ENCODE data around the gene GNL3.
A peak's percentile ranks its signal among the peaks of the same experiment; 100 is the strongest.

Gene GNL3

DNA sequence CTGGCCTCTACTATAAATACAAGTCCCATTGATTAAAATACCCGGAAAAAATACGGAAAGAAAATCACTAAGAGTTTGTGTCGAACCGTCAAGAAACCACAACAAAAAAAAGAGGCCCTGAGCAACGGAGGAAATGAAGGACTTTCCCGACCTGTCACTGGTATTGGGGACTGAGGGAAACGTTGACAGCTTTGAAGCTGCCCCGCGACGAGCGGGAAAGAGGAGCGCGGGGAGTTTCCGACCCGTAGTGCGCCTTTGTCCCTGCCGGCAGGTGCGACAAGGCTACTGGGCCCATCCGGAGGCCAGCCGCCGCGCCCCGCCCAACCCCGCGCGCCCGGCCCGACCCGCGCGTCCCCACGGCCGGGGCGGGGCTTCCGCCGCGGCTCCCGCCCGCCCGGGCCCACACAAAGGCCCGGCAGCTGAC lies 535 bp upstream of the GNL3 start:
- DNase-seq (ENCODE audit: low read depth, low spot score), result no peak

DNA sequence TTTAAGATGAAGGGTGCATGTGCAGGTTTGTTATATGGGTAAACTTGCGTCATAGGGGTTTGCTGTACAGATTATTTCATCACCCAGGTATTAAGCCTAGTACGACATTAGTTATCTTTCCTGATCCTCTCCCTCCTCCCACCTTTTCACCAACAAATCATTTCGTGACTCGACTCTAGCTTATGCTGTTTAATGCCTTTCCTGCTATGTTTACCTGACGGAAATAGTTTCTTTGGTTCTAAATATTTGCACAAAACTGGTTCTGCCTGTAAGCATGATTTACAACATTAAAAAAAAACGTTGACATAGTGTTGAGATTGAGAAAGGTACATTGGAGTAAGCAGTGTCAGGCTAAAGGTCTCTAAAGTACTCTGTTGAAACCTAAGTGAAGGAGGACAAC lies 2.4 kb downstream of the GNL3 start:
- DNase-seq (ENCODE audit: low read depth, low spot score), result no peak

- DNase-seq (ENCODE audit: low read depth, low spot score), result no peak
Measured at GRCh38 chr3:52689151-52689550, 3.3 kb downstream of the GNL3 start.

GRCh38 chr3:52690560-52690959 lies 4.7 kb downstream of the GNL3 start:
- DNase-seq (ENCODE audit: low read depth, low spot score), result no peak

- DNase-seq (ENCODE audit: low read depth, low spot score), result no peak
Measured at GRCh38 chr3:52693071-52693470, 7.2 kb downstream of the GNL3 start.

GRCh38 chr3:52694528-52695189 lies 8.8 kb downstream of the GNL3 start:
- DNase-seq (ENCODE audit: low read depth, low spot score), result no peak

DNA sequence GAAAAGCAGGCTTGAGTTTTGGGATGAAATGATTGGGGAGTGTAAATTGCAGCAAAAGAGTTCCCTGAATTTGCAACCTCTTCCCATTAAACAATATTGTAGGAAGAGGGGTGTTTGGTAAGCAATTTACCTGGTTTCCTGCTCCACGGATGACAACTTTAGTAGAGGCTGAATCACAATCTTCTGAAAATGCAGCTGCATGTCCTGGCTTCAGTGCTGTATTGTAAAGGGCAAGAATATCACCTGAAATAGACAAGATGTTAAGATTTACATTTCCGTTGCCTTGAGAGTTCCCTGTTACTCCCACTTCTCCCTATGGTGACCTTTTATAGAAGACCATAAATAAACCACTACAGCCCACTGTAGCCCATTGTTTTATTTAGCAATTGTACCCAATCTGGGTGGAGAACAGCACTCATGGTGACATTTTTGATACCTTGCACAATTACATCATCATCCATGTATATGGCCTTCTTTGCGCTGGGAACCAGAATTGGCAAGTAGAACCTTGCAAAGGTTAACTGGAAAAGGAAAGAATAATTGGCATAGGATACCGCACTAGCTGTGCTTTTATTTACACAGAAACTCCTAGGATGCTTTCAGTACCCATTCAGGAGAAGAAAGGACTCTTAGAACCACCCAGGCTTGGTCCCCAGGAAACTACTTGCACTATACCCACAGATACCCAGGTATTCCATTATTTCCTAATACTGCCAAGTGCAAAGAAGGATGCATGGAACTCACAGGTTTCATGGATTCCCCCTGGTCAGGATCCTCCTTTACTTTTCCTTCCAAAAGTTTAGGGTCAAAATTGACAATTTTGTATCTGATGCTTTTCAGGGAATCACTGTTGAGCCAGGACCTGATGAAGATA lies 10.2 kb downstream of the GNL3 start:
- DNase-seq (ENCODE audit: low read depth, low spot score), result no peak

DNA sequence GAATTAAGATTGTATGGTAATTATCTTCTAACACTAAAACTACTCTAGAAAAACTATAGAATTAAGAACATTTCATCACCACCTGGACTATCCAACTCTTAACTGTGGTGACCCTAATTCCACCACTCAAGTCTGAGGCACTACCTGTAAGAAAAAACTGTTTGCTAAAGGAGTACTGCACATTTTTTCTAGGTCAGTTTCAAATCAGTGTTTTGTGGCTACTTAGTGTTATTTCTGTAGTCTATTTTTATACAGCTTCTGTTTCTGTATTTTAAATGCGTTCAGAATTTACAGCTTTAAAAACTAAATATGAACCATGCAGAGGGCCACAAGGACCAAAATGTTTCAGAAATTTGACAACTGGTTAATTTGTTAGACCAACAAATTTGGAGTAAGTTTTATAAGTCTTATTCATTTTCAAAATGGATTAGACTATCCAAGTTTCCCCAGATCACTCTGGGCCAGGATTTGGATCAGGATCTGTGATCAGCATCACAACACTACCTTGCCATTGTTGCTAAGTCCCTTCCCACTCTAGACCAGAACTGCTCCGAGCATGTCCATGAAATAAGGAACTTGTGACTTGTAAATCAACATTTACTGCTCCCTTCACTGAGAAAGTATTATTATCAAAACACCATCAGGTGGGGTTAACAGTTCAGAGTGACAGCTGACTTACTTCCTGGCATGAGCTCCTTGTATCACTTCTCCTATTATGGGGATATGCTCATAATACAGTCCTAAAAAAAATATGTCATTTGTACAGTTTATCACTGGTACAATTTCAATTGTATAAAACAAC lies 11.2 kb downstream of the GNL3 start:
- no peak for DNase-seq (ENCODE audit: low read depth, low spot score)

DNA sequence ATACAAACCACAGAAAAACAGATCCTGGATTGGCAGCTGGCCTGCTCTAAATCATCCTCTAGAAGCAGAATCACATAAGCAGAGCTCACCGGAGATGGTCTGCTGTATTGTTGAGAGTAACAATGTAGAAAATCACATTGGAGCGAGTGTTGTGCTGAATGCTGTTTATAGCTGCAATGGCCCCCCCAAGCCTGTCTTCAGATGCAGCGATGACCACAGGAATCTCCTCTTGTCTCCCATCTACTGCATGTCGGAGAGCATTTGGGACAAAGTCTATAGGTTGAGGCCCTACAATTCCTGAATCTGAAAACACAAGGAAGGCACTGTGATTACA lies 11.8 kb downstream of the GNL3 start:
- DNase-seq (ENCODE audit: low read depth, low spot score), result no peak

GRCh38 chr3:52703341-52703740 lies 17.5 kb downstream of the GNL3 start:
- no peak for DNase-seq (ENCODE audit: low read depth, low spot score)

- no peak for DNase-seq (ENCODE audit: low read depth, low spot score)
Measured at GRCh38 chr3:52704611-52705437, 19.0 kb downstream of the GNL3 start.

- DNase-seq (ENCODE audit: low read depth, low spot score), result no peak
Measured at GRCh38 chr3:52705438-52705687, 19.5 kb downstream of the GNL3 start.

DNA sequence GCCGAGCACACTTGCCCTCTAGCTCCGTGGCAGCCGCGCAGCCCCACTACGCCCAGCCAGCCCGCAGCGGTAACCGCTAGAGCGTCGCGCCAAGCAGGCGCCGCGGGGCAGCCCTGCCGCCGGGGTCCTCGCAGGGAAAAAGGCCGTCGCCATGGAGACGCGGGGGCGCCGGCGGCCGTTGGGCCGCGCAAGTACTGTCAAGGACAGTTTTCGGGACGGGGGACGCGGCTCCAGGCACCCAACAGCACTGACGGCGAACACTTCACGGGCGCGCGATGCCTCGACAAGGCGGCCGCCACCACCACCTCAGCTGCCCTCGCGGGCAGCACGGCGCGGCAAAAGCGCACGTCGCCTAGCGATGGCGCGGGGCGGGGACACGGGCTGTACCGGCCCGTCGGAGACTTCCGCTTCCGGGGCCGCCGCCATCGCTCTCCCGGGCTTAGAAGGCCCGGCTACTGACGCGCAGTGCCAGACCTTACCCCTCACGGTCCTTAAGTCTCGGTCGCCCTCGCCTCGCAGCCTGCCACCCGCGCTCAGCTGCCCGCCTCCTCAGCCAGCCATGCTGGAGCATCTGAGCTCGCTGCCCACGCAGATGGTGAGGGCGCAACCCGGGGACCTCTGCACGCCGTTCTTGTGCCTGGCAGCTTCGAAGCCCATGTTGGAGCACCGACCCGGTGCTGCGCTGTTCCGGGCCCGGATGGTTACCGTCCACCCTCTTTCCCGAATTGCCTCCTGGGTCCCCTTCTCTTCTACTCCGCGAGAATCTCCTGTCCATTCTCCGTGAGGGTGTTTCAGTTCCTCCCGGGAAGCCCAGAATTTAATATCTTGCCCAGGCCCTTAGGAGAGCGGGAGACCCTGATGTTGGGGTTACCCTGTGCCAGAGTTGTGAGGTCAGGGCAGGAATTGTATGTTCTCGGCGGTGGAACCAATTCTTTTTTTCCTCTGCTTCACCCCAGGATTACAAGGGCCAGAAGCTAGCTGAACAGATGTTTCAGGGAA lies 20.2 kb downstream of the GNL3 start, which contains the start of the genes GLT8D1 and SPCS1:
Gene GLT8D1 (minus strand): TSS at position 104 of the 999 bp plus-strand sequence. CDS start 5,331 bp downstream, outside the sequence.
Gene SPCS1 (plus strand): TSS at position 419 of the 999 bp plus-strand sequence. CDS start 141 bp downstream, at position 560.
- DNase-seq (ENCODE audit: low read depth, low spot score), result peak; percentile 58

- DNase-seq (ENCODE audit: low read depth, low spot score), result no peak
Measured at GRCh38 chr3:52707585-52707984, 21.8 kb downstream of the GNL3 start.

- DNase-seq (ENCODE audit: low read depth, low spot score), result no peak
Measured at GRCh38 chr3:52710512-52710911, 24.7 kb downstream of the GNL3 start.

DNA sequence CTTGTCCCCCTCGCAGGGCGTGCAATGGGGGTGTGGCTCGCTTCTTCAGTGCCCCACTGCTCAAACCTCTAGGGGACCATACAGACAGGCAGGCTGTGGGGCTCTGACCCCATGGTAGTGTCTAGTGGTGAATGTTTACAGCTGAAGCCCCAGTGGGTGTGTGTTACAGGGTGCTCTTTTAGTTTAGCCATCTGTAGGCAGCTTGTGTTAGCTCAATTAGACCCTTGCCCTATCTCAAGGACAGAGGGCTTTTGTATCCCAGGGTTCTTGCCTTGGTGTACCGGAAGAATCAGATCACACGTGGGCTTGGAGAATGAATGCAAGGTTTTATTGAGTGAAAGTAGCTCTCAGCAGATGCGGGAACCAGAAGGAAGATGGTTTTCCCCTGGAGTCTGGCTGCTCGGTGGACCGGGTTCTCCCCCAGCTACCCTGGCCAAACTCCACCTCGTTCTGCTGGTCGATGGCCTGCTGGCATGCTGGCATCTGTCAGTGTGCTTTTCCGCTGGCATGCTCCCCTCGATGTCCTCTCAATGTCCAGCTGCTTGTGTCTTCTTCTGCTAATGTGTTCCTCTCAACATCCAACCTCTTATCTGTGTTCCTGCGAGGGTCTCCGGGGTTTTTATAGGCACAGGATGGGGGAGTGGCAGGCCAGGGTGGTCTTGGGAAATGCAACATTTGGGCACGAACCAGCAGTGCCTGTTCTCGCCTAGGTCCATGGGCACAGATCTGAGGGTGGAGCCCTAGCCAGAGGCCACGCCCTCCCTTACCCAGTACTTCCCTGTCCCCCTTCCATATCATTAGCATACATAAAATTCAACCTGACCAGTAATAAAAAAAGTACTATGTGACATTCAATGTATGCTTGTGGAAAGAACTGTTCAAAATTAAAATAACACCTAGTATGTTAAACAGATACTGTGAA lies 26.7 kb downstream of the GNL3 start:
- no peak for DNase-seq (ENCODE audit: low read depth, low spot score)

GRCh38 chr3:52714335-52715302 lies 28.8 kb downstream of the GNL3 start:
- no peak for DNase-seq (ENCODE audit: low read depth, low spot score)

- DNase-seq (ENCODE audit: low read depth, low spot score), result no peak
Measured at GRCh38 chr3:52715714-52716305, 30.0 kb downstream of the GNL3 start.

All from brain pericyte (primary cell).